Measurements from ENCODE around the gene TTLL10.

DNA sequence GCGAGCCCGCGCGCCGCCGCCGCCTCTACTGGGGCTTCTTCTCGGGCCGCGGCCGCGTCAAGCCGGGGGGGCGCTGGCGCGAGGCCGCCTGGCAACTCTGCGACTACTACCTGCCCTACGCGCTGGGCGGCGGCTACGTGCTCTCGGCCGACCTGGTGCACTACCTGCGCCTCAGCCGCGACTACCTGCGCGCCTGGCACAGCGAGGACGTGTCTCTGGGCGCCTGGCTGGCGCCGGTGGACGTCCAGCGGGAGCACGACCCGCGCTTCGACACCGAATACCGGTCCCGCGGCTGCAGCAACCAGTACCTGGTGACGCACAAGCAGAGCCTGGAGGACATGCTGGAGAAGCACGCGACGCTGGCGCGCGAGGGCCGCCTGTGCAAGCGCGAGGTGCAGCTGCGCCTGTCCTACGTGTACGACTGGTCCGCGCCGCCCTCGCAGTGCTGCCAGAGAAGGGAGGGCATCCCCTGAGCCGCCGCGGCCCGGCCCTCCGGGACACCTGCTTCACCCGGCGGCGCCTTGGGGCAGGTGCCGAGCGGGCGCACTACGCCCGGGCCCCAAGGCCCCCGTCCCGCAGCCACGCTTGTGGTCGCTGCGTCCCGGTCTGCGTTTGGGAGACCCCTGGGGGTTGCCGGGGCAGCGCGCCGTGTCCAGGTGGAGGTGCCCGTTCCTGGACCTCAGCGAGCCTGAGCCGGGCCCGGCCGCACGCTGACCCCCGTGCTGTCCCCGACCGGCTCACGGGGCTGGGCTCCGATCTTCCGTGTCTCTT is 59.3 kb downstream of the TTLL10 start:
- TF ChIP-seq EZH2 (IDR thresholded peaks at IDR 0.05; ENCODE audit: borderline replicate concordance, insufficient read depth, low read length, poor library complexity, severe bottlenecking) (no peak), CTCF (IDR thresholded peaks at IDR 0.05; ENCODE audit: poor library complexity, severe bottlenecking) (no peak), POLR2AphosphoS5 (IDR thresholded peaks at IDR 0.05) (no peak), EP300 (conservative IDR thresholded peaks at IDR 0.05; ENCODE audit: poor library complexity, severe bottlenecking) (no peak), REST (IDR thresholded peaks at IDR 0.05; ENCODE audit: borderline replicate concordance) (no peak), RAD21 (conservative IDR thresholded peaks at IDR 0.05) (no peak)
